Spinal cord (tissue), 10 donors: ENCODE measurements around the gene CCDC170. TPM values are rescaled to one million over a fixed set of nuclear protein-coding genes. Genes with fewer than 3 reads are reported as not detected.

Experiments used
- DNase-seq, 6 donors: peaks; one replicate each; pipeline versions ENCODE4 v3.0.0 to v3.0.0-alpha.2; 2013 to 2015; ENCODE audit warnings: low spot score in 6 of 6, low read depth in 4 of 6
- H3K27ac ChIP-seq: one replicate; pipeline ENCODE4 v1.5.1; 2013; ENCODE audit warnings: low read depth, low read length, control low read depth
- H3K27me3 ChIP-seq: one replicate; pipeline ENCODE4 v1.6.1; 2013; ENCODE audit warnings: low read length; ENCODE audit not compliant: control insufficient read depth, insufficient read depth
- H3K36me3 ChIP-seq: one replicate; pipeline ENCODE4 v1.6.1; 2013; ENCODE audit warnings: low read length; ENCODE audit not compliant: control insufficient read depth, insufficient read depth
- H3K4me1 ChIP-seq: one replicate; pipeline ENCODE4 v1.6.1; 2013; ENCODE audit warnings: low read length; ENCODE audit not compliant: control insufficient read depth, insufficient read depth
- H3K4me3 ChIP-seq: one replicate; pipeline ENCODE4 v1.5.1; 2013; ENCODE audit warnings: low read depth, low read length, control low read depth
- H3K9me3 ChIP-seq: one replicate; pipeline ENCODE4 v1.6.1; 2013; ENCODE audit warnings: low read length; ENCODE audit not compliant: control insufficient read depth, insufficient read depth
- WGBS: methylation state at CpG from one replicate; pipeline ENCODE4 v1.1.5; 2013; ENCODE audit warnings: missing lambda C conversion rate; ENCODE audit not compliant: insufficient coverage; 5-methylcytosine and 5-hydroxymethylcytosine counted together
- polyA plus RNA-seq, 2 donors: library from polyadenylated mRNA; unstranded; fragments of 120-200 nt; gene quantifications; one replicate each; pipeline ENCODE4 v1.2.1, GENCODE V29; 2013; ENCODE audit not compliant: insufficient read length in 2 of 2
- total RNA-seq, 2 donors: library from RNA; depleted of rRNA in 1 of 2; stranded (reverse); fragments of 120-200 nt in 1 of 2; fragments of >200 nt in 1 of 2; gene quantifications; one replicate each; pipeline versions ENCODE4 v1.2.3 to v1.2.4, GENCODE V29; 2013 to 2014
- donor health status: healthy.

The CCDC170 gene
- total and polyA plus RNA-seq, 4 donors: 2.1 to 13.1 (median 4.5) TPM

DNA sequence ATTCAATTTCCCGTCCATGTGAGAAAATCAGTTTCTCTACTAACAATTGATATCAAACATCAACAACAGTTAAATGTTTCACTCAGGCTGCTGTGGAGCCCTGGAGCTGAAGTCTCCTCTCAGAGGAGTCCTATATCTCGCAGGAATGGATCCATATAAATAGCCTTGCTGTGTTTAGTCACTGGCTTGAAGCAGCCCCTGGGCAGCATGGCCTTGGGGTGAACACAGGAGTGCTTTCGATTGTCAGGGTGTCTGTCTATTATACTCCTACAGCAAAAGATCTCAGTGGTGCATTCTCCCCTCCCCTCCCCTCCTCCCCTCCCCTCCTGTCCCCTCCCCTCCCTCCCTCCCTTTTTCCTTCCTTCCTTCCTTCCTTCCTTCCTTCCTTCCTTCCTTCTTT lies 141.9 kb downstream of the CCDC170 start:
- Histone ChIP-seq H3K9me3 (peaks cover 2% of the 10 kb centered on the region), H3K36me3 (no peaks in the 10 kb centered on the region), H3K4me3 (no peak overlapping the region), H3K4me1 (no peaks in the 10 kb centered on the region), H3K27ac (no peak overlapping the region), H3K27me3 (no peaks in the 10 kb centered on the region)
- WGBS: 93% methylated on average over 2 of the region's 3 CpGs
- no peak for DNase-seq

- H3K9me3 ChIP-seq: peaks cover 2% of the 10 kb centered on the region
- H3K4me3 ChIP-seq: no peak overlapping the region
- WGBS: no CpG with 5 or more reads among the region's 3 CpGs
- H3K36me3 ChIP-seq: no peaks in the 10 kb centered on the region
- DNase-seq: no peak
- no peak overlapping the region for H3K27ac ChIP-seq
- H3K4me1 ChIP-seq: no peaks in the 10 kb centered on the region
- no peaks in the 10 kb centered on the region for H3K27me3 ChIP-seq
Measured at GRCh38 chr6:151637814-151638213, 144.0 kb downstream of the CCDC170 start.

- no peaks in the 10 kb centered on the region for H3K4me1 ChIP-seq
Measured at GRCh38 chr6:151639750-151640149, 145.9 kb downstream of the CCDC170 start.

GRCh38 chr6:151641028-151641427 lies 147.2 kb downstream of the CCDC170 start:
- Histone ChIP-seq H3K27me3 (no peaks in the 10 kb centered on the region), H3K27ac (no peak overlapping the region), H3K36me3 (no peaks in the 10 kb centered on the region), H3K9me3 (peaks cover 2% of the 10 kb centered on the region), H3K4me3 (no peak overlapping the region), H3K4me1 (no peaks in the 10 kb centered on the region)
- 80% methylated on average over 1 of the region's 3 CpGs for WGBS
- DNase-seq: no peak

More at GRCh38 chr6:151639750-151640149, 145.9 kb downstream of the CCDC170 start:
- no CpG with 5 or more reads among the region's 1 CpG for WGBS
- Histone ChIP-seq H3K27ac (no peak overlapping the region), H3K4me3 (no peak overlapping the region), H3K9me3 (peaks cover 2% of the 10 kb centered on the region), H3K36me3 (no peaks in the 10 kb centered on the region), H3K27me3 (no peaks in the 10 kb centered on the region)
- DNase-seq: no peak

DNA sequence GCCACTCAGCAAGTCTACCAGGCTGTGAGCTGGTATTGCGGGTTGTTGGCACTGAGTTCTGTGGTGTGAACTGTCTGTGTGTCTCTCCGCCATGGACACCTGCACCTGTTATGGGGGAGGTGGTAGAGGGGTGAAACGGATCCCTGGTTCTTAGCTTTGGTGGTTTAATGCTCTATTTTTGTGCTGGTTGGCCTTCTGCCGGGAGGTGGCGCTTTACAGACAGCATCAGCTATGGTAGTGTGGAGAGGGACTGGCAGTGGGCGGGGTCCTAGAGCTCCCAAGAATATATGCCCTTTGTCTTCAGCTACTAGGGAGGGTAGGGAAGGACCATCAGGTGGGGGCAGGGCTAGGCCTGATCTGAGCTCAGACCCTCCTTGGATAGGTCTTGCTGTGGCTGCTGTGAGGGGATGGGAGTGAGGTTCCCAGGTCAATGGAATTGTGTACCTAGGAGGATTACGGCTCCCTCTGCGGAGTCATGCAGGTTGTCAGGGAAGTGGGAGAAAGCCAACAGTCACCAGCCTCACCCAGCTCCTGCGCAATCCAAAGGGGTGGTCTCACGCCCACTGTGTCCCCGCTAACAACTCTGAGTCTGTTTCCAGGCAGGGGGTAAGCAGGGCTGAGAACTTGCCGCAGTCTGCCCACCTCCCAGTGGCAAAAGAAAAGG lies 154.3 kb downstream of the CCDC170 start:
- no peak overlapping the region for H3K4me3 ChIP-seq
- no peak for DNase-seq
- 69% methylated on average over 10 of the region's 12 CpGs for WGBS
- no peak overlapping the region for H3K27ac ChIP-seq
- H3K27me3 ChIP-seq: no peaks in the 10 kb centered on the region
- H3K4me1 ChIP-seq: no peaks in the 10 kb centered on the region
- H3K9me3 ChIP-seq: no peaks in the 10 kb centered on the region
- H3K36me3 ChIP-seq: no peaks in the 10 kb centered on the region

GRCh38 chr6:151649835-151650234 lies 156.0 kb downstream of the CCDC170 start:
- H3K27me3 ChIP-seq: no peaks in the 10 kb centered on the region
- H3K4me3 ChIP-seq: no peak overlapping the region
- no peak overlapping the region for H3K27ac ChIP-seq
- WGBS: 94% methylated on average over 3 of the region's 4 CpGs
- no peaks in the 10 kb centered on the region for H3K36me3 ChIP-seq
- no peak for DNase-seq
- H3K4me1 ChIP-seq: no peaks in the 10 kb centered on the region
- no peaks in the 10 kb centered on the region for H3K9me3 ChIP-seq

- WGBS: 75% methylated on average over 1 of the region's 3 CpGs
- no peaks in the 10 kb centered on the region for H3K9me3 ChIP-seq
- H3K4me3 ChIP-seq: no peak overlapping the region
- no peaks in the 10 kb centered on the region for H3K36me3 ChIP-seq
- H3K27ac ChIP-seq: no peak overlapping the region
- DNase-seq: no peak
- no peaks in the 10 kb centered on the region for H3K27me3 ChIP-seq
- H3K4me1 ChIP-seq: no peaks in the 10 kb centered on the region
Measured at GRCh38 chr6:151651639-151652038, 157.8 kb downstream of the CCDC170 start.

DNA sequence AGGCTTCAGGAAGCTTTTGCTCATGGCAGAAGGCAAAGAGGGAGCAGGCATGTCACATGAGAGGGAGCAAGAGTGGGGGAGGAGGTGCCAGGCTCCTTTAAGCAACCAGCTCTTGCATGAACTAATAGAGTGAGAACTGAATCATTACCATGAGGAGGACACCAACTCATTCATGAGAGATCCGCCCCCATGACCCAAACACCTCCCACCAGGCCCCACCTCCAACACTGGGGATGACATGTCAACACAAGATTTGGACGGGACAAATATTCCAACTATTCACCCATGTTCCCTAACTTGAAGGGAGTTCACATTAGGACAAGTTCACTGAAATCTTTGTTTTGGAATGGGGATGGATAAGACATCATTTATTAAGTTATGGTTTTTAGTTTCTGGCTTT lies 158.5 kb downstream of the CCDC170 start:
- Histone ChIP-seq H3K9me3 (no peaks in the 10 kb centered on the region), H3K27me3 (no peaks in the 10 kb centered on the region), H3K4me3 (no peak overlapping the region), H3K4me1 (no peaks in the 10 kb centered on the region), H3K36me3 (no peaks in the 10 kb centered on the region), H3K27ac (no peak overlapping the region)
- no peak for DNase-seq
- WGBS: no CpG with 5 or more reads among the region's 2 CpGs

GRCh38 chr6:151655099-151655498 lies 161.3 kb downstream of the CCDC170 start:
- Histone ChIP-seq H3K4me1 (no peaks in the 10 kb centered on the region), H3K27me3 (no peaks in the 10 kb centered on the region), H3K4me3 (no peak overlapping the region), H3K36me3 (no peaks in the 10 kb centered on the region), H3K9me3 (no peaks in the 10 kb centered on the region), H3K27ac (no peak overlapping the region)
- DNase-seq: no peak
- no CpG with 5 or more reads among the region's 2 CpGs for WGBS

DNA sequence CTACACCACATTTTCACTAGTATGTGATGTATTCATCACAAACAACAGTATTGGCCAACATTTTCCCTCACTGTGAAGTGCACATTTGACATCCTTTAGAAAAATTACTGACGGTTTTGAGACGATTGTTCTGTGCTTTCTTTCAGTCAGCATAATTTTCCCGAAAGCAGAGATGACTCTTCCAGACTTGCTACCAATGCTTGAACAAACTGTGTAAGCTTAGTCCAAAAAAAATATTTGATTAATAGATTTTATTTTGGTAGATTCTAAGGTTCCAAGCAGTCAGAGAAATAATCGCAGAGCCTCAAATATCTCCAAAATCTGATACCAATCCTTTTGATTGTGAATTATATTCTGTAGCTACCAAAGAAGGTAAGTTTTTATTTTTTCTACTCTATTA lies 162.6 kb downstream of the CCDC170 start:
- 100% methylated on average over 1 of the region's 4 CpGs for WGBS
- Histone ChIP-seq H3K36me3 (no peaks in the 10 kb centered on the region), H3K4me3 (no peak overlapping the region), H3K27ac (no peak overlapping the region), H3K9me3 (no peaks in the 10 kb centered on the region), H3K4me1 (no peaks in the 10 kb centered on the region), H3K27me3 (no peaks in the 10 kb centered on the region)
- no peak for DNase-seq
